Keratinocyte (primary cell): ENCODE data around the gene CAMKMT. TPM values are rescaled to one million over a fixed set of nuclear protein-coding genes. Genes with fewer than 3 reads are reported as not detected.
A peak's percentile ranks its signal among the peaks of the same experiment; 100 is the strongest.

Source experiments
- DNase-seq: peaks from one replicate; pipeline ENCODE4 v3.0.0-alpha.2; 2011; ENCODE audit warnings: low read depth, missing footprints, low spot score
- FAIRE-seq: peaks from 2 replicates; lab custom pipeline; 2011; peaks lifted over from hg19 to GRCh38; lab: Jason Lieb, UNC
- H2AFZ ChIP-seq: 2 replicates; pipeline ENCODE4 v1.6.0; 2012; ENCODE audit warnings: low read length, control low read depth, inconsistent platforms; ENCODE audit not compliant: control insufficient read depth
- H3K27ac ChIP-seq: 2 replicates; pipeline ENCODE4 v1.5.1; 2011; ENCODE audit warnings: low read length; ENCODE audit not compliant: control insufficient read depth, insufficient read depth
- H3K27me3 ChIP-seq: 3 replicates; pipeline ENCODE4 v1.6.0; 2011; ENCODE audit warnings: low read length; ENCODE audit not compliant: control insufficient read depth, insufficient read depth; ENCODE audit errors: extremely low read depth
- H3K36me3 ChIP-seq, 2 experiments: 2 replicates in 1 of 2; 3 replicates in 1 of 2; pipeline ENCODE4 v1.5.1; 2011; ENCODE audit warnings: low read length in 2 of 2, mild to moderate bottlenecking in 1 of 2; ENCODE audit not compliant: control insufficient read depth in 2 of 2, insufficient read depth in 2 of 2; ENCODE audit errors: extremely low read depth in 1 of 2
- H3K4me1 ChIP-seq: 3 replicates; pipeline ENCODE4 v1.5.1; 2011; ENCODE audit warnings: low read length; ENCODE audit not compliant: control insufficient read depth, insufficient read depth; ENCODE audit errors: extremely low read depth
- H3K4me2 ChIP-seq: 3 replicates; pipeline ENCODE4 v1.6.0; 2011; ENCODE audit warnings: low read depth, low read length; ENCODE audit not compliant: control insufficient read depth, insufficient read depth; ENCODE audit errors: extremely low read depth
- H3K4me3 ChIP-seq, 3 experiments: fragments of 200-600 bp in 1 of 3; sonication (generic) in 1 of 3; 2 replicates in 2 of 3; 3 replicates in 1 of 3; pipeline ENCODE4 v1.5.1; 2011 to 2016; ENCODE audit warnings: low read length in 3 of 3, mild to moderate bottlenecking in 3 of 3, control low read depth in 2 of 3, inconsistent platforms in 1 of 3, low read depth in 1 of 3, mixed read lengths in 1 of 3, mixed run types in 1 of 3, moderate library complexity in 1 of 3; ENCODE audit not compliant: control insufficient read depth in 2 of 3, insufficient read depth in 2 of 3; ENCODE audit errors: extremely low read depth in 1 of 3
- H3K79me2 ChIP-seq: 2 replicates; pipeline ENCODE4 v1.6.0; 2012; ENCODE audit warnings: low read length; ENCODE audit not compliant: control insufficient read depth, insufficient read depth
- H3K9ac ChIP-seq: 3 replicates; pipeline ENCODE4 v1.6.0; 2011; ENCODE audit warnings: low read length; ENCODE audit not compliant: control insufficient read depth, insufficient read depth; ENCODE audit errors: extremely low read depth
- H3K9me1 ChIP-seq: 3 replicates; pipeline ENCODE4 v1.6.0; 2011; ENCODE audit warnings: low read length; ENCODE audit not compliant: control insufficient read depth, insufficient read depth; ENCODE audit errors: extremely low read depth
- H3K9me3 ChIP-seq: 2 replicates; pipeline ENCODE4 v1.5.1; 2012; ENCODE audit warnings: low read depth, low read length; ENCODE audit not compliant: control insufficient read depth
- H4K20me1 ChIP-seq: 3 replicates; pipeline ENCODE4 v1.6.0; 2011; ENCODE audit warnings: low read length; ENCODE audit not compliant: control insufficient read depth, insufficient read depth; ENCODE audit errors: extremely low read depth
- EZH2 ChIP-seq: IDR thresholded peaks from one replicate; pipeline ENCODE4 v1.6.1; 2012; ENCODE audit warnings: inconsistent platforms, mild to moderate bottlenecking, low read length, moderate library complexity
- dilution Hi-C: fragments of 300-500 bp; cut with MboI; formaldehyde crosslinking; loops from one replicate; pipeline ENCODE4 v1.7.0; 2020; ENCODE audit warnings: low sequenced_read_pairs; ENCODE audit not compliant: extremely low pct_ligation_motif_present
- polyA plus RNA-seq, 5 experiments: library from polyadenylated mRNA; depleted of rRNA in 3 of 5; stranded (reverse) in 3 of 5; stranded (forward) in 1 of 5; unstranded in 1 of 5; fragments of >200 nt; gene quantifications; 1 replicate in 1 of 5; 2 replicates in 3 of 5; 3 replicates in 1 of 5; pipeline versions ENCODE4 v1.2.1 to v1.2.3, GENCODE V29; 2011 to 2012; ENCODE audit warnings: missing spikeins in 2 of 5, low read depth in 1 of 5, low replicate concordance in 1 of 5
- TF ChIP-seq, protein P1 (sequence below), 3 experiments: IDR thresholded peaks in 1 of 3; conservative IDR thresholded peaks in 1 of 3; optimal IDR thresholded peaks in 1 of 3; 2 replicates in 2 of 3; 3 replicates in 1 of 3; pipeline versions ENCODE3 to v1.5.1; 2011; ENCODE audit warnings: low read length in 3 of 3, mild to moderate bottlenecking in 3 of 3, moderate library complexity in 2 of 3, control low read depth in 1 of 3, inconsistent platforms in 1 of 3; ENCODE audit not compliant: insufficient read depth in 2 of 3; ENCODE audit errors: extremely low read depth in 1 of 3

Gene CAMKMT
- polyA plus RNA-seq, 1 donor (not counting 4 experiments of a cell fraction or from before 2014, with no cell fraction given): 9.9 TPM

DNA sequence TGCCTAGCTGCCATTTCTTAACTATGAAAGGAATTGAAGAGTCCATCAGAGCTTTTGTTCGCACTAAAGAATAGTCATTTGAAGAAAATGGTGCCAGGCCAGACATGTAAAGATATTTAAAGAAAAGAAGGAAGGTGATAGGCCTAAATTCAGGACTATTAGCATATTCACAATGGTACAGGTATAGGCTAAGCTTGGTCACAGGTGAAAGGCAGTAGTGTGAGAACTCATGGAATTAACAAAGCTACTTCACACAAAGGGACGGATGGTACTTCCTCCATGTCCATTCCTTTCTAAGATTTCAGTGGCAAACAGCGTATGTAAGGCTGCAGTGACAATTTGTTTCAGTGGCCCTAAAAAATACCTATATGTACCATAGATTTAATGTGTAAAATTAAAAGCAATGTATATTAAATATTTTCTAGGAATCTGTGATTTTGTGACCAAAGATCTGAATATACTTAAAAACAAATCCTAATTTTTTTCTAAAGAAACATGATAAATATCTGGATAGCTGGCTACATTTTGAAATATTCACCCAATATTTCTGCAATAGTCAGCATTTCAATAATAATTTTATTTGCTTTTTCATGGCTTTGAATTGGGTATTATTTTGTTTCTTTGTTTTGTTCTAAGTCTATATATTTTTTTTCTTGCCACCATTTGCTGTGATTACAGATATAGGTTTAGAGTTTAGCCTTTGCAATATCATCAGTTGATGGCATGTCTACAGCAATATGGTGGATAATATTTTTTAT lies 116.1 kb downstream of the CAMKMT start:
- H3K9ac ChIP-seq: no peak overlapping the region
- FAIRE-seq (no peak), DNase-seq (no peak)
- H3K79me2 ChIP-seq: no peaks in the 10 kb centered on the region
- no peak overlapping the region for H3K4me2 ChIP-seq
- H3K4me1 ChIP-seq: no peaks in the 10 kb centered on the region
- H3K27me3 ChIP-seq: no peaks in the 10 kb centered on the region
- H3K9me3 ChIP-seq: no peaks in the 10 kb centered on the region
- H3K27ac ChIP-seq: no peak overlapping the region
- no peaks in the 10 kb centered on the region for H4K20me1 ChIP-seq
- dilution Hi-C loops: loop anchor here (25.0 kb wide), 1 partner anchor 484 kb away; no protein-coding TSS in a partner anchor
- H3K4me3 ChIP-seq: no peak overlapping the region
- no peak overlapping the region for H2AFZ ChIP-seq
- H3K9me1 ChIP-seq: no peaks in the 10 kb centered on the region
- TF ChIP-seq, protein P1, sequence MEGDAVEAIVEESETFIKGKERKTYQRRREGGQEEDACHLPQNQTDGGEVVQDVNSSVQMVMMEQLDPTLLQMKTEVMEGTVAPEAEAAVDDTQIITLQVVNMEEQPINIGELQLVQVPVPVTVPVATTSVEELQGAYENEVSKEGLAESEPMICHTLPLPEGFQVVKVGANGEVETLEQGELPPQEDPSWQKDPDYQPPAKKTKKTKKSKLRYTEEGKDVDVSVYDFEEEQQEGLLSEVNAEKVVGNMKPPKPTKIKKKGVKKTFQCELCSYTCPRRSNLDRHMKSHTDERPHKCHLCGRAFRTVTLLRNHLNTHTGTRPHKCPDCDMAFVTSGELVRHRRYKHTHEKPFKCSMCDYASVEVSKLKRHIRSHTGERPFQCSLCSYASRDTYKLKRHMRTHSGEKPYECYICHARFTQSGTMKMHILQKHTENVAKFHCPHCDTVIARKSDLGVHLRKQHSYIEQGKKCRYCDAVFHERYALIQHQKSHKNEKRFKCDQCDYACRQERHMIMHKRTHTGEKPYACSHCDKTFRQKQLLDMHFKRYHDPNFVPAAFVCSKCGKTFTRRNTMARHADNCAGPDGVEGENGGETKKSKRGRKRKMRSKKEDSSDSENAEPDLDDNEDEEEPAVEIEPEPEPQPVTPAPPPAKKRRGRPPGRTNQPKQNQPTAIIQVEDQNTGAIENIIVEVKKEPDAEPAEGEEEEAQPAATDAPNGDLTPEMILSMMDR (optimal IDR thresholded peaks at IDR 0.05 in 1 of 3, IDR thresholded peaks at IDR 0.05 in 1 of 3, conservative IDR thresholded peaks at IDR 0.05 in 1 of 3; ENCODE audit: extremely low read depth in 1 of 3, insufficient read depth in 2 of 3, low read length in 3 of 3): no peak
- no peaks in the 10 kb centered on the region for H3K36me3 ChIP-seq

DNA sequence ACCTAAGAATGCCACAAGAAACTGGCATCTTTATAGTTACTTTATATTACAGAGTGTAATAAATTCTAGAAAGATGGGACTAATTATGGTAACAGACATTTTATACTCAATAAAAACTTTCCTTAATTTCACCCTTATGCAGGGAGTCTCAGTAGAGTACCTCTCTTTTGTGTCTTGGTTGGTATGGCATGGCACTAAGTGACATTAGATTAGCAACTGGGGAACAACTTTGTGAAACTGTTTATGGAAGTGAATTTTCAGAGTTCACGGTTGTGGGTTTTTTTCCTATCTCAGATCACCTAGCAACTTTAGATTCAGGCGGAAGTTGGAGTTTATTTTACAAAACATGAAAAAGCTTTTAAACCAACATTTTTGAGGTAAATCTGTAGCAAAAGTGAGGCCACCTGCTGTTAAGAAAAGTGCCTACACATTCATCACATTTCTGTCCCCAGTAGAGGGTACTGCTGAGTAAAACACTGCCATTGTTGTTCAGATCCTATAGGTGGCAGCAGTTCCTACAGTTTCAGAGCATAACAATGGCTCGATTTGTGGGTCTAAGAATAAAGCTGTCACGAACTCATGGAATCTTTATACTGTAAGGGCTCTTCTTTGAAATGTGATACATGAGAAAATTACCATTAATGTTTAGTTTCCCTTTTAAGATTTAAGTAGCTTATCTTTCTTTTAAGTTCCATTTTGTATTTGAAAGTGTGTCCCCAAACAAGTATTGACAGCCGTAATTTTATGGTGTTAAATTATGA lies 117.6 kb downstream of the CAMKMT start:
- Histone ChIP-seq H3K27ac (no peak overlapping the region), H3K79me2 (no peaks in the 10 kb centered on the region), H3K4me3 (no peak overlapping the region), H3K36me3 (no peaks in the 10 kb centered on the region), H3K9me1 (no peaks in the 10 kb centered on the region), H2AFZ (no peak overlapping the region), H3K9ac (no peak overlapping the region), H4K20me1 (no peaks in the 10 kb centered on the region), H3K27me3 (no peaks in the 10 kb centered on the region), H3K4me1 (no peaks in the 10 kb centered on the region), H3K9me3 (no peaks in the 10 kb centered on the region), H3K4me2 (no peak overlapping the region)
- no peak for TF ChIP-seq EZH2
- TF ChIP-seq, protein P1 (optimal IDR thresholded peaks at IDR 0.05 in 1 of 3, IDR thresholded peaks at IDR 0.05 in 1 of 3, conservative IDR thresholded peaks at IDR 0.05 in 1 of 3; ENCODE audit: extremely low read depth in 1 of 3, insufficient read depth in 2 of 3, low read length in 3 of 3): peak; percentile 94 to 100 (median 97)
- DNase-seq (peak; percentile 35), FAIRE-seq (peak; percentile 96)
- dilution Hi-C loops: loop anchor here (25.0 kb wide), 1 partner anchor 483 kb away; no protein-coding TSS in a partner anchor
